ENCODE data around the gene PRPF4.

- TF ChIP-seq SIN3A (IDR thresholded peaks at IDR 0.05; ENCODE audit: borderline replicate concordance, insufficient read depth, low read length) (no peak), POLR2AphosphoS5 (IDR thresholded peaks at IDR 0.05; ENCODE audit: low read depth, low read length) (no peak), REST (IDR thresholded peaks at IDR 0.05; ENCODE audit: insufficient read depth in 1 of 2, low read depth in 2 of 2, low read length in 2 of 2) (no peak), FOXP2 (optimal IDR thresholded peaks at IDR 0.05; ENCODE audit: borderline replicate concordance, extremely low read depth, extremely low read length, insufficient read depth) (no peak), TAF1 (IDR thresholded peaks at IDR 0.05; ENCODE audit: borderline replicate concordance, insufficient read depth, low read length) (no peak)
These were observed 29.6 kb upstream of the PRPF4 start for GRCh38 chr9:113245894-113246293.
